Fibroblast of lung (primary cell): Measurements from ENCODE around the gene FRS2. TPM values are rescaled to one million over a fixed set of nuclear protein-coding genes. Genes with fewer than 3 reads are reported as not detected.

Experiments used
- DNase-seq, 2 donors: peaks; one replicate each; pipeline versions ENCODE4 v3.0.0 to v3.0.0-alpha.2; 2010; ENCODE audit warnings: low read depth in 2 of 2
- H2AFZ ChIP-seq: 2 replicates; pipeline ENCODE4 v1.5.1; 2012; ENCODE audit warnings: low read length, control low read depth, inconsistent platforms
- H3K27ac ChIP-seq: 2 replicates; pipeline ENCODE4 v1.5.1; 2011; ENCODE audit warnings: low read length, control low read depth; ENCODE audit not compliant: insufficient read depth
- H3K27me3 ChIP-seq: 2 replicates; pipeline ENCODE4 v1.5.1; 2011; ENCODE audit warnings: mild to moderate bottlenecking, low read length; ENCODE audit not compliant: control insufficient read depth, insufficient read depth
- H3K36me3 ChIP-seq: 2 replicates; pipeline ENCODE4 v1.5.1; 2011; ENCODE audit warnings: low read length; ENCODE audit not compliant: control insufficient read depth, insufficient read depth
- H3K4me1 ChIP-seq: 2 replicates; pipeline ENCODE4 v1.5.1; 2011; ENCODE audit warnings: low read length; ENCODE audit not compliant: control insufficient read depth, insufficient read depth; ENCODE audit errors: extremely low read depth
- H3K4me2 ChIP-seq: 2 replicates; pipeline ENCODE4 v1.5.1; 2011; ENCODE audit warnings: low read length, control low read depth; ENCODE audit not compliant: insufficient read depth; ENCODE audit errors: extremely low read depth
- H3K4me3 ChIP-seq, 4 experiments: fragments of 200-600 bp in 1 of 4; sonication (generic) in 1 of 4; replicated peaks in 1 of 4; 2 replicates each; pipeline ENCODE4 v1.5.1; 2011 to 2016; ENCODE audit warnings: low read length in 4 of 4, low read depth in 3 of 4, mild to moderate bottlenecking in 3 of 4, control low read depth in 2 of 4, inconsistent platforms in 1 of 4, mixed read lengths in 1 of 4; ENCODE audit not compliant: insufficient read depth in 1 of 4; ENCODE audit errors: control extremely low read depth in 1 of 4
- H3K79me2 ChIP-seq: 2 replicates; pipeline ENCODE4 v1.5.1; 2012; ENCODE audit warnings: mild to moderate bottlenecking, low read length, inconsistent platforms; ENCODE audit not compliant: control insufficient read depth, insufficient read depth
- H3K9ac ChIP-seq: 2 replicates; pipeline ENCODE4 v1.5.1; 2011; ENCODE audit warnings: mild to moderate bottlenecking, low read length, control low read depth; ENCODE audit not compliant: insufficient read depth
- H3K9me3 ChIP-seq: 2 replicates; pipeline ENCODE4 v1.5.1; 2012; ENCODE audit warnings: low read depth, low read length; ENCODE audit not compliant: control insufficient read depth, insufficient read depth
- H4K20me1 ChIP-seq: 2 replicates; pipeline ENCODE4 v1.5.1; 2011; ENCODE audit warnings: low read length; ENCODE audit not compliant: control insufficient read depth, insufficient read depth; ENCODE audit errors: extremely low read depth
- CTCF ChIP-seq, 2 donors: IDR thresholded peaks in 1 of 2; conservative IDR thresholded peaks in 1 of 2; 1 replicate in 1 of 2; 2 replicates in 1 of 2; pipeline ENCODE4 v1.5.1; 2011 to 2012; ENCODE audit warnings: low read length in 2 of 2, control low read depth in 1 of 2, inconsistent platforms in 1 of 2, low read depth in 1 of 2, mild to moderate bottlenecking in 1 of 2
- EZH2 ChIP-seq: IDR thresholded peaks from 2 replicates; pipeline ENCODE4 v1.5.1; 2012; ENCODE audit warnings: low read length, control low read depth, mild to moderate bottlenecking; ENCODE audit errors: missing control alignments
- polyA plus RNA-seq, 2 donors: library from polyadenylated mRNA; depleted of rRNA in 1 of 2; stranded (reverse) in 1 of 2; unstranded in 1 of 2; fragments of >200 nt; gene quantifications; 2 replicates each; pipeline ENCODE4 v1.2.1, GENCODE V29; 2011 to 2012; ENCODE audit warnings: missing spikeins in 1 of 2
- total RNA-seq: library from RNA; depleted of rRNA; stranded (reverse); fragments of >200 nt; gene quantifications from 2 replicates; pipeline ENCODE4 v1.2.1, GENCODE V29; 2014

The FRS2 gene
- total and polyA plus RNA-seq, 2 donors (not counting 1 experiment from before 2014, with no cell fraction given) = 37.1 to 45.9 TPM

DNA sequence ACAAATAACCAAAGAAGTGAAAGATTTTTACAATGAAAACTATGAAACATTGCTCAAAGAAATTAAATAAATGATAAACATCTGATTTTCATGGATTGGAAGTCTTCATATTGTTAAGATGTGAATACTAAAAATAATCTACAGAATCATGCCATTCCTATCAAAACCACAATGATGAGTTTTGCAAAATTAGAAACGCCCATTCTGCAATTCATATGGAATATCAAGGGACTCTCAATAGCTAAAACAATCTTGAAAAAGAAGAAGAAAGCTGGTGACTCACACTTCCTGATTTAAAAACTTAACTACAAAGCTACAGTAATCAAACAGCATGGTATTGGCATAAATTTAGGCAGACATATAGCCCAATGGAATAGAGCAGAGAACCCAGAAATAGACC, 74.9 kb downstream of the FRS2 start:
- H3K4me3 ChIP-seq = no peak overlapping the region
- no peaks in the 10 kb centered on the region for H3K36me3 ChIP-seq
- no peak overlapping the region for H3K27ac ChIP-seq
- H2AFZ ChIP-seq = no peak overlapping the region
- no peak for DNase-seq
- no peak overlapping the region for H3K4me2 ChIP-seq
- H3K4me1 ChIP-seq = peaks cover 7% of the 10 kb centered on the region
- H3K9me3 ChIP-seq = no peaks in the 10 kb centered on the region
- H4K20me1 ChIP-seq = no peaks in the 10 kb centered on the region
- peaks cover 2% of the 10 kb centered on the region for H3K79me2 ChIP-seq
- no peak overlapping the region for H3K9ac ChIP-seq
- no peak for TF ChIP-seq EZH2
- no peak for TF ChIP-seq CTCF (conservative IDR thresholded peaks at IDR 0.05 in 1 of 2, IDR thresholded peaks at IDR 0.05 in 1 of 2; ENCODE audit: low read depth in 1 of 2, low read length in 2 of 2)
- no peaks in the 10 kb centered on the region for H3K27me3 ChIP-seq

- no peak overlapping the region for H3K9ac ChIP-seq
Observed at GRCh38 chr12:69546693-69547438, 76.7 kb downstream of the FRS2 start.

DNA sequence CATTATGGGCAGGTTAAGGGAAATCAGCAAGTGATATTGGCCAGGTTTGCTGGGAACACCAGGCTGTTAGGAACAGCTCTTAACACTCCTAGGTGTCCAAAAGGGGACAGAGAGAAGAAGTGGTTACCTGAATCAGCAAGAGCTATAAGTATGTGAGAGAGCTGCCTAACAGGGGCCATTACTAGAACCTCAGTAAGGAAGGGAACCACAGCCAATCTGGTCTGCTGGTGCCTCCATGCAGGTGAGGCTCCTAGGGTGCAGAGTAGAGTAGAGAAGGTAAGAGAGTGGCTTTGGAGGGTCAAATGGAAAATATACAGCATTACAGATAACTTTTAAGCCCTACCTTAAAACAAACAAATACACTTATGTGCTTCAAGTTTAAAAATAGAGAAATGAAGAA, 78.5 kb downstream of the FRS2 start:
- TF ChIP-seq CTCF (conservative IDR thresholded peaks at IDR 0.05 in 1 of 2, IDR thresholded peaks at IDR 0.05 in 1 of 2; ENCODE audit: low read depth in 1 of 2, low read length in 2 of 2) (no peak), EZH2 (no peak)
- Histone ChIP-seq H3K79me2 (no peaks in the 10 kb centered on the region), H4K20me1 (no peaks in the 10 kb centered on the region), H3K4me2 (no peak overlapping the region), H3K4me3 (no peak overlapping the region), H3K4me1 (no peaks in the 10 kb centered on the region), H3K9me3 (no peaks in the 10 kb centered on the region), H3K27ac (no peak overlapping the region), H3K9ac (no peak overlapping the region), H3K27me3 (no peaks in the 10 kb centered on the region), H2AFZ (no peak overlapping the region), H3K36me3 (no peaks in the 10 kb centered on the region)
- no peak for DNase-seq

More at GRCh38 chr12:69546693-69547438, 76.7 kb downstream of the FRS2 start:
- Histone ChIP-seq H3K9me3 (no peaks in the 10 kb centered on the region), H3K27ac (no peak overlapping the region), H3K4me2 (no peak overlapping the region), H3K27me3 (no peaks in the 10 kb centered on the region), H3K4me3 (no peak overlapping the region), H3K36me3 (no peaks in the 10 kb centered on the region), H2AFZ (no peak overlapping the region), H4K20me1 (no peaks in the 10 kb centered on the region), H3K79me2 (no peaks in the 10 kb centered on the region), H3K4me1 (no peaks in the 10 kb centered on the region)
- TF ChIP-seq CTCF (conservative IDR thresholded peaks at IDR 0.05 in 1 of 2, IDR thresholded peaks at IDR 0.05 in 1 of 2; ENCODE audit: low read depth in 1 of 2, low read length in 2 of 2) (no peak), EZH2 (no peak)
- DNase-seq = no peak
